Panc1 (cell line): ENCODE measurements around the gene FAAP20. TPM values are rescaled to one million over a fixed set of nuclear protein-coding genes. Genes with fewer than 3 reads are reported as not detected.

Experiments used
- ATAC-seq: fragments of 200-7000 bp; cut with Tn5 transposase; 2 replicates; pipeline ENCODE4 v1.9.1; 2020; ENCODE audit warnings: mild to moderate bottlenecking, moderate library complexity
- BruUV-seq: library from RNA; stranded (reverse); fragments of 400-500 nt; replicated peaks from 2 replicates; lab custom pipeline; 2021; lab: Mats Ljungman, UMichigan
- CTCF ChIA-PET: fragments of 300-600 bp; sonication (Branson Sonifier 250); formaldehyde crosslinking; loops from one replicate; lab custom pipeline; 2022; ENCODE audit warnings: antibody characterized with exemption; lab: Charles Lee
- POLR2A ChIA-PET: fragments of 300-600 bp; sonication (Branson Sonifier 250); formaldehyde crosslinking; loops from one replicate; lab custom pipeline; 2022; ENCODE audit warnings: antibody characterized with exemption; lab: Charles Lee
- DNase-seq: peaks from one replicate; pipeline ENCODE4 v3.0.0-alpha.2; 2010; ENCODE audit warnings: low read depth, low spot score
- H3K27ac ChIP-seq: 2 replicates; pipeline ENCODE4 v1.5.1; 2011; ENCODE audit warnings: mild to moderate bottlenecking, low read length, inconsistent platforms
- H3K27me3 ChIP-seq: fragments of 200-500 bp; sonication (Bioruptor generic); 2 replicates; pipeline ENCODE4 v1.6.0; 2014; ENCODE audit warnings: low read length, inconsistent platforms; ENCODE audit not compliant: control insufficient read depth, insufficient read depth
- H3K36me3 ChIP-seq: fragments of 200-500 bp; sonication (Bioruptor generic); 2 replicates; pipeline ENCODE4 v1.5.1; 2014; ENCODE audit warnings: inconsistent platforms, mild to moderate bottlenecking, low read length, moderate library complexity; ENCODE audit not compliant: control insufficient read depth, insufficient read depth
- H3K4me1 ChIP-seq: 2 replicates; pipeline ENCODE4 v1.5.1; 2011; ENCODE audit warnings: inconsistent platforms, mild to moderate bottlenecking, low read length, moderate library complexity; ENCODE audit not compliant: control insufficient read depth, insufficient read depth
- H3K4me3 ChIP-seq, 2 experiments: 2 replicates each; pipeline ENCODE4 v1.5.1; 2011 to 2012; ENCODE audit warnings: low read depth in 2 of 2, low read length in 2 of 2, mild to moderate bottlenecking in 2 of 2, inconsistent platforms in 1 of 2, moderate library complexity in 1 of 2
- H3K9me3 ChIP-seq: fragments of 200-500 bp; sonication (Bioruptor generic); 2 replicates; pipeline ENCODE4 v1.5.1; 2014; ENCODE audit warnings: low read depth, mild to moderate bottlenecking, inconsistent platforms, low read length, moderate library complexity; ENCODE audit not compliant: control insufficient read depth, insufficient read depth
- CTCF ChIP-seq: fragments of 450-650 bp; IDR thresholded peaks from 2 replicates; pipeline ENCODE4 v1.5.1; 2017; ENCODE audit warnings: mild to moderate bottlenecking
- POLR2AphosphoS5 ChIP-seq: IDR thresholded peaks from 2 replicates; pipeline ENCODE4 v1.6.1; 2012; ENCODE audit warnings: mild to moderate bottlenecking, low read depth, low read length, moderate library complexity
- REST ChIP-seq, 2 experiments: IDR thresholded peaks; 2 replicates each; pipeline ENCODE4 v1.6.1; 2011 to 2012; ENCODE audit warnings: low read depth in 2 of 2, control low read depth in 1 of 2, low read length in 1 of 2, mild to moderate bottlenecking in 1 of 2, moderate library complexity in 1 of 2; ENCODE audit not compliant: insufficient read depth in 1 of 2
- SIN3A ChIP-seq: IDR thresholded peaks from 2 replicates; pipeline ENCODE4 v1.6.1; 2012; ENCODE audit warnings: low read depth, mild to moderate bottlenecking, low read length, moderate library complexity, borderline replicate concordance; ENCODE audit not compliant: insufficient read depth
- TCF7L2 ChIP-seq: IDR thresholded peaks from 2 replicates; pipeline ENCODE4 v1.6.1; 2011; ENCODE audit warnings: mild to moderate bottlenecking, low read depth, low read length, inconsistent platforms
- in situ Hi-C: cut with HindIII; loops from 2 replicates; pipeline ENCODE4 v1.10.0; 2016; ENCODE audit warnings: low sequenced_read_pairs, low pct_unique_long_range_greater_than_20kb
- intact Hi-C: fragments of 100-400 bp; cut with micrococcal nuclease; formaldehyde crosslinking; loops from one replicate; pipeline ENCODE4 v1.10.0; 2022; ENCODE audit not compliant: unreplicated experiment
- total RNA-seq: library from RNA; stranded (reverse); gene quantifications from one replicate; pipeline ENCODE4 v1.2.1, GENCODE V29; 2021; ENCODE audit not compliant: unreplicated experiment

Gene FAAP20
- total RNA-seq, 1 experiment from 2014 or later = 177 TPM

GRCh38 chr1:2169200-2169836, 25.3 kb downstream of the FAAP20 start:
- in situ Hi-C loops = no loop called here

GRCh38 chr1:2168535-2168934, 26.0 kb downstream of the FAAP20 start:
- ChIA-PET CTCF (interaction anchor here (0.8 kb wide), 1 partner anchor 11 kb away, joined by 3 read pairs; no protein-coding TSS in a partner anchor), POLR2A (no interaction called here)
- Histone ChIP-seq H3K4me1 (no peaks in the 10 kb centered on the region), H3K27ac (no peak overlapping the region), H3K4me3 (no peak overlapping the region), H3K9me3 (no peaks in the 10 kb centered on the region), H3K36me3 (no peaks in the 10 kb centered on the region), H3K27me3 (no peaks in the 10 kb centered on the region)
- intact Hi-C loops (no loop called here), in situ Hi-C loops (no loop called here)
- no peak for ATAC-seq
- no peak for TF ChIP-seq SIN3A
- no peak for TF ChIP-seq TCF7L2
- no peak for TF ChIP-seq REST (IDR thresholded peaks at IDR 0.05; ENCODE audit: insufficient read depth in 1 of 2, low read depth in 2 of 2, low read length in 1 of 2)
- no peak for TF ChIP-seq POLR2AphosphoS5
- no peak for TF ChIP-seq CTCF
- no TSS peak for BruUV-seq
- no peak for DNase-seq

More at GRCh38 chr1:2169200-2169836, 25.3 kb downstream of the FAAP20 start:
- Histone ChIP-seq H3K4me1 (no peaks in the 10 kb centered on the region), H3K27me3 (no peaks in the 10 kb centered on the region), H3K36me3 (no peaks in the 10 kb centered on the region), H3K4me3 (no peak overlapping the region), H3K27ac (no peak overlapping the region), H3K9me3 (no peaks in the 10 kb centered on the region)
- no peak for TF ChIP-seq SIN3A
- TF ChIP-seq TCF7L2 = no peak
- TF ChIP-seq POLR2AphosphoS5 = no peak
- no peak for TF ChIP-seq REST (IDR thresholded peaks at IDR 0.05; ENCODE audit: insufficient read depth in 1 of 2, low read depth in 2 of 2, low read length in 1 of 2)
- no peak for DNase-seq
- CTCF ChIA-PET = no interaction called here
- no peak for ATAC-seq
- intact Hi-C loops = no loop called here
- POLR2A ChIA-PET = no interaction called here
- BruUV-seq = no TSS peak
